HepG2 (cell line): ENCODE data around the gene ZNF491. TPM values are rescaled to one million over a fixed set of nuclear protein-coding genes. Genes with fewer than 3 reads are reported as not detected.

Experiments
- FOSL2 ChIP-seq: sonication (generic); formaldehyde crosslinking; IDR thresholded peaks from 2 replicates; pipeline ENCODE4 v1.4.0; 2020; ENCODE audit warnings: missing genetic modification reagents
- HES4 ChIP-seq: sonication (generic); formaldehyde crosslinking; IDR thresholded peaks from 2 replicates; pipeline ENCODE4 v1.9.0; 2021; ENCODE audit warnings: mild to moderate bottlenecking, missing genetic modification reagents, borderline replicate concordance
- ISX ChIP-seq: sonication (generic); formaldehyde crosslinking; conservative IDR thresholded peaks from 2 replicates; pipeline ENCODE4 v1.5.0; 2020; ENCODE audit warnings: missing genetic modification reagents
- MTA3 ChIP-seq: sonication (generic); formaldehyde crosslinking; IDR thresholded peaks from 2 replicates; pipeline ENCODE4 v1.4.0; 2020; ENCODE audit warnings: missing genetic modification reagents
- NR3C1 ChIP-seq: sonication (generic); formaldehyde crosslinking; IDR thresholded peaks from 2 replicates; pipeline ENCODE4 v1.4.0; 2020; ENCODE audit warnings: missing genetic modification reagents
- SP5 ChIP-seq: IDR thresholded peaks from 2 replicates; pipeline ENCODE4 v1.6.1; 2016; ENCODE audit warnings: low read depth, borderline replicate concordance
- SRY ChIP-seq: sonication (generic); formaldehyde crosslinking; IDR thresholded peaks from 2 replicates; pipeline ENCODE4 v1.8.0; 2022; ENCODE audit warnings: mild to moderate bottlenecking, missing genetic modification reagents
- TBL1XR1 ChIP-seq: fragments of 150-350 bp; IDR thresholded peaks from 2 replicates; pipeline ENCODE4 v1.6.1; 2014; ENCODE audit warnings: borderline replicate concordance, low read length; ENCODE audit not compliant: partially characterized antibody
- TEAD2 ChIP-seq: sonication (generic); formaldehyde crosslinking; IDR thresholded peaks from 2 replicates; pipeline ENCODE4 v1.9.0; 2021; ENCODE audit warnings: missing genetic modification reagents
- TOPORS ChIP-seq: sonication (generic); formaldehyde crosslinking; IDR thresholded peaks from 2 replicates; pipeline ENCODE4 v1.8.0; 2023; ENCODE audit warnings: mild to moderate bottlenecking, missing genetic modification reagents
- ZNF329 ChIP-seq: sonication (generic); formaldehyde crosslinking; IDR thresholded peaks from 2 replicates; pipeline ENCODE4 v1.9.0; 2021; ENCODE audit warnings: low read depth, mild to moderate bottlenecking, missing genetic modification reagents
- polyA plus RNA-seq, 8 experiments: library from polyadenylated mRNA; depleted of rRNA in 3 of 8; stranded (reverse) in 7 of 8; unstranded in 1 of 8; fragments of >200 nt; fragmentation: Illumina TruSeq in 4 of 8; extraction: Trizol in 4 of 8; gene quantifications; 2 replicates each; pipeline versions ENCODE4 v1.2.1 to v1.2.3, GENCODE V29; 2011 to 2016; ENCODE audit warnings: low read depth in 4 of 8, missing spikeins in 1 of 8, mixed read lengths in 1 of 8; ENCODE audit not compliant: insufficient read depth in 1 of 8
- total RNA-seq, 5 experiments: library from RNA; depleted of rRNA; stranded (reverse); fragments of >200 nt; fragmentation: Illumina TruSeq; extraction: Trizol; gene quantifications; 2 replicates each; pipeline ENCODE4 v1.2.3, GENCODE V29; 2016; ENCODE audit warnings: low read depth in 1 of 5
- TF ChIP-seq, protein P1 (sequence below): sonication (generic); formaldehyde crosslinking; conservative IDR thresholded peaks from 2 replicates; pipeline ENCODE4 v1.4.0; 2020; ENCODE audit warnings: missing genetic modification reagents
- TF ChIP-seq, protein P2 (sequence below): sonication (generic); formaldehyde crosslinking; IDR thresholded peaks from 2 replicates; pipeline ENCODE4 v1.4.0; 2020; ENCODE audit warnings: missing genetic modification reagents
- TF ChIP-seq, protein P3 (sequence below): sonication (generic); formaldehyde crosslinking; IDR thresholded peaks from 2 replicates; pipeline ENCODE4 v1.9.0; 2022; ENCODE audit warnings: low read depth, missing genetic modification reagents
- TF ChIP-seq, protein P4 (sequence below): IDR thresholded peaks from 2 replicates; pipeline ENCODE4 v1.4.0; 2020; ENCODE audit warnings: mild to moderate bottlenecking, missing genetic modification reagents

Gene ZNF491
- total and polyA plus RNA-seq, 2 of the 13 experiments (the other 11 are each of a cell fraction or from before 2014, with no cell fraction given) = 0.57 to 2.2 TPM

DNA sequence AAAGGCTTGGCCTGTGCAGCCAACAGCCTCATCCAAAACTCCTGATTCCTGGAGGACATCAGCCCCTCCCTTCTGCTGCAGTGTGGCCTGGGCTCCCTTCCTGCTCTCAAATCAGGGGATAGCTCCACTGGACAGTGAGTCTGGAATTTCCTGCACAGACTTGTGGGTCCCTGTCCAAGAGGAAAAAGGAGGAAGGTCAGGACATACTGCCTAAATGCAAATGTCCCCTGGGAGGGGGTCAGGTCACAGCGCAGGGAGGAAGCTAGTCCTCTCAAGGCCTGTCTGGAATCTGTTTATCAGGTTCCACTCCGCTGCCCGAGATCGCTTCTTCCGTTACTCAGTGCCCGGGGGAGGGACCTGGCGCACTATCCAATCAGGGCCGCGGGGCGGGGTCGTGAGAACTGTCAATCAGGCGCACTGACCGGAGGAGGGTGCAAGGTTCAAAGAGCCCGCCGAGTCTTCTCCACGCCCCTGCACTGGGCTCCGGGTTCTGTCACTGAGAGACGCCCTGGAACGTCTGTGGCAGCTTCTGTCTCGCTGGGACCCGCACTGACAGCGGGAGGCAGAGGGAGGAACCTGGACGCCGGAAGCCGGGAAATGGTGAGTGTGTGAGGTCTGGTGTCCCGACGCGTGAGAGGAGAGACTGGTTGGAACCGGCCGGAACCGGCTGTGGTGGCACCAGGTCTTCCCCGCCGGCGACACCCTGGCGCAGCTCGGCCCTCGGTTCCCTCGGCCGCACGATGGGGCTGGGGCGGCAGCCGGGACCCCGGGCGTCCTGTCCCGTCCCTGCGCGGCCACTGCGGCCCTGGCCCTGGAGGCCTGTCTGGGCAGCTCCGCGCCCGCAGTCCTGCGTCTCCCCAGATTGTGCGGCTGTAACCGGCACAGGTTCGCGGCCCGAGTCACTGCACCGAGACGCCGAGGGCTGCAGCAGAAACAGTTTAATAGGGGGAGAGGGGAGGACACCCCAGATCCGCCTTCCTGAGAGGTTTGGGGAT is 31.4 kb upstream of the ZNF491 start, which contains the start of gene ZNF441 (continued):
- TF ChIP-seq, protein P1, sequence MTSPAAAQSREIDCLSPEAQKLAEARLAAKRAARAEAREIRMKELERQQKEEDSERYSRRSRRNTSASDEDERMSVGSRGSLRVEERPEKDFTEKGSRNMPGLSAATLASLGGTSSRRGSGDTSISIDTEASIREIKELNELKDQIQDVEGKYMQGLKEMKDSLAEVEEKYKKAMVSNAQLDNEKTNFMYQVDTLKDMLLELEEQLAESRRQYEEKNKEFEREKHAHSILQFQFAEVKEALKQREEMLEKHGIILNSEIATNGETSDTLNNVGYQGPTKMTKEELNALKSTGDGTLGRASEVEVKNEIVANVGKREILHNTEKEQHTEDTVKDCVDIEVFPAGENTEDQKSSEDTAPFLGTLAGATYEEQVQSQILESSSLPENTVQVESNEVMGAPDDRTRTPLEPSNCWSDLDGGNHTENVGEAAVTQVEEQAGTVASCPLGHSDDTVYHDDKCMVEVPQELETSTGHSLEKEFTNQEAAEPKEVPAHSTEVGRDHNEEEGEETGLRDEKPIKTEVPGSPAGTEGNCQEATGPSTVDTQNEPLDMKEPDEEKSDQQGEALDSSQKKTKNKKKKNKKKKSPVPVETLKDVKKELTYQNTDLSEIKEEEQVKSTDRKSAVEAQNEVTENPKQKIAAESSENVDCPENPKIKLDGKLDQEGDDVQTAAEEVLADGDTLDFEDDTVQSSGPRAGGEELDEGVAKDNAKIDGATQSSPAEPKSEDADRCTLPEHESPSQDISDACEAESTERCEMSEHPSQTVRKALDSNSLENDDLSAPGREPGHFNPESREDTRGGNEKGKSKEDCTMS = no peak
- TF ChIP-seq ISX (CRISPR knock-in tag) = no peak
- TF ChIP-seq MTA3 (CRISPR knock-in tag) = no peak
- TF ChIP-seq TBL1XR1 = peak; percentile 71
- no peak; the same call in 1 of the 2 replicates for TF ChIP-seq HES4
- 0 out of 2 replicates have a peak, but pooled peaks have one; percentile 79 for TF ChIP-seq TOPORS
- TF ChIP-seq SP5 (CRISPR knock-in tag) = peak; percentile 91
- TF ChIP-seq TEAD2 (CRISPR knock-in tag) = no peak
- TF ChIP-seq FOSL2 = peak; percentile 41
- TF ChIP-seq, protein P2, sequence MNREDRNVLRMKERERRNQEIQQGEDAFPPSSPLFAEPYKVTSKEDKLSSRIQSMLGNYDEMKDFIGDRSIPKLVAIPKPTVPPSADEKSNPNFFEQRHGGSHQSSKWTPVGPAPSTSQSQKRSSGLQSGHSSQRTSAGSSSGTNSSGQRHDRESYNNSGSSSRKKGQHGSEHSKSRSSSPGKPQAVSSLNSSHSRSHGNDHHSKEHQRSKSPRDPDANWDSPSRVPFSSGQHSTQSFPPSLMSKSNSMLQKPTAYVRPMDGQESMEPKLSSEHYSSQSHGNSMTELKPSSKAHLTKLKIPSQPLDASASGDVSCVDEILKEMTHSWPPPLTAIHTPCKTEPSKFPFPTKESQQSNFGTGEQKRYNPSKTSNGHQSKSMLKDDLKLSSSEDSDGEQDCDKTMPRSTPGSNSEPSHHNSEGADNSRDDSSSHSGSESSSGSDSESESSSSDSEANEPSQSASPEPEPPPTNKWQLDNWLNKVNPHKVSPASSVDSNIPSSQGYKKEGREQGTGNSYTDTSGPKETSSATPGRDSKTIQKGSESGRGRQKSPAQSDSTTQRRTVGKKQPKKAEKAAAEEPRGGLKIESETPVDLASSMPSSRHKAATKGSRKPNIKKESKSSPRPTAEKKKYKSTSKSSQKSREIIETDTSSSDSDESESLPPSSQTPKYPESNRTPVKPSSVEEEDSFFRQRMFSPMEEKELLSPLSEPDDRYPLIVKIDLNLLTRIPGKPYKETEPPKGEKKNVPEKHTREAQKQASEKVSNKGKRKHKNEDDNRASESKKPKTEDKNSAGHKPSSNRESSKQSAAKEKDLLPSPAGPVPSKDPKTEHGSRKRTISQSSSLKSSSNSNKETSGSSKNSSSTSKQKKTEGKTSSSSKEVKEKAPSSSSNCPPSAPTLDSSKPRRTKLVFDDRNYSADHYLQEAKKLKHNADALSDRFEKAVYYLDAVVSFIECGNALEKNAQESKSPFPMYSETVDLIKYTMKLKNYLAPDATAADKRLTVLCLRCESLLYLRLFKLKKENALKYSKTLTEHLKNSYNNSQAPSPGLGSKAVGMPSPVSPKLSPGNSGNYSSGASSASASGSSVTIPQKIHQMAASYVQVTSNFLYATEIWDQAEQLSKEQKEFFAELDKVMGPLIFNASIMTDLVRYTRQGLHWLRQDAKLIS (CRISPR knock-in tag) = no peak; the same call in 1 of the 2 replicates
- TF ChIP-seq ZNF329 (CRISPR knock-in tag) = no peak
- TF ChIP-seq, protein P3, sequence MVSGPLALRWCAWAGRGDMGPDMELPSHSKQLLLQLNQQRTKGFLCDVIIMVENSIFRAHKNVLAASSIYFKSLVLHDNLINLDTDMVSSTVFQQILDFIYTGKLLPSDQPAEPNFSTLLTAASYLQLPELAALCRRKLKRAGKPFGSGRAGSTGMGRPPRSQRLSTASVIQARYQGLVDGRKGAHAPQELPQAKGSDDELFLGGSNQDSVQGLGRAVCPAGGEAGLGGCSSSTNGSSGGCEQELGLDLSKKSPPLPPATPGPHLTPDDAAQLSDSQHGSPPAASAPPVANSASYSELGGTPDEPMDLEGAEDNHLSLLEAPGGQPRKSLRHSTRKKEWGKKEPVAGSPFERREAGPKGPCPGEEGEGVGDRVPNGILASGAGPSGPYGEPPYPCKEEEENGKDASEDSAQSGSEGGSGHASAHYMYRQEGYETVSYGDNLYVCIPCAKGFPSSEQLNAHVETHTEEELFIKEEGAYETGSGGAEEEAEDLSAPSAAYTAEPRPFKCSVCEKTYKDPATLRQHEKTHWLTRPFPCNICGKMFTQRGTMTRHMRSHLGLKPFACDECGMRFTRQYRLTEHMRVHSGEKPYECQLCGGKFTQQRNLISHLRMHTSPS (CRISPR knock-in tag) = peak; percentile 38; the same call in 1 of the 2 replicates
- TF ChIP-seq SRY (CRISPR knock-in tag) = 0 out of 2 replicates have a peak, but pooled peaks have one; percentile 22
- TF ChIP-seq, protein P4, sequence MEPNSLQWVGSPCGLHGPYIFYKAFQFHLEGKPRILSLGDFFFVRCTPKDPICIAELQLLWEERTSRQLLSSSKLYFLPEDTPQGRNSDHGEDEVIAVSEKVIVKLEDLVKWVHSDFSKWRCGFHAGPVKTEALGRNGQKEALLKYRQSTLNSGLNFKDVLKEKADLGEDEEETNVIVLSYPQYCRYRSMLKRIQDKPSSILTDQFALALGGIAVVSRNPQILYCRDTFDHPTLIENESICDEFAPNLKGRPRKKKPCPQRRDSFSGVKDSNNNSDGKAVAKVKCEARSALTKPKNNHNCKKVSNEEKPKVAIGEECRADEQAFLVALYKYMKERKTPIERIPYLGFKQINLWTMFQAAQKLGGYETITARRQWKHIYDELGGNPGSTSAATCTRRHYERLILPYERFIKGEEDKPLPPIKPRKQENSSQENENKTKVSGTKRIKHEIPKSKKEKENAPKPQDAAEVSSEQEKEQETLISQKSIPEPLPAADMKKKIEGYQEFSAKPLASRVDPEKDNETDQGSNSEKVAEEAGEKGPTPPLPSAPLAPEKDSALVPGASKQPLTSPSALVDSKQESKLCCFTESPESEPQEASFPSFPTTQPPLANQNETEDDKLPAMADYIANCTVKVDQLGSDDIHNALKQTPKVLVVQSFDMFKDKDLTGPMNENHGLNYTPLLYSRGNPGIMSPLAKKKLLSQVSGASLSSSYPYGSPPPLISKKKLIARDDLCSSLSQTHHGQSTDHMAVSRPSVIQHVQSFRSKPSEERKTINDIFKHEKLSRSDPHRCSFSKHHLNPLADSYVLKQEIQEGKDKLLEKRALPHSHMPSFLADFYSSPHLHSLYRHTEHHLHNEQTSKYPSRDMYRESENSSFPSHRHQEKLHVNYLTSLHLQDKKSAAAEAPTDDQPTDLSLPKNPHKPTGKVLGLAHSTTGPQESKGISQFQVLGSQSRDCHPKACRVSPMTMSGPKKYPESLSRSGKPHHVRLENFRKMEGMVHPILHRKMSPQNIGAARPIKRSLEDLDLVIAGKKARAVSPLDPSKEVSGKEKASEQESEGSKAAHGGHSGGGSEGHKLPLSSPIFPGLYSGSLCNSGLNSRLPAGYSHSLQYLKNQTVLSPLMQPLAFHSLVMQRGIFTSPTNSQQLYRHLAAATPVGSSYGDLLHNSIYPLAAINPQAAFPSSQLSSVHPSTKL (CRISPR knock-in tag) = 0 out of 2 replicates have a peak, but pooled peaks have one; percentile 55
- TF ChIP-seq NR3C1 = no peak
